HCT116 (cell line): ENCODE data around the gene RBCK1. TPM values are rescaled to one million over a fixed set of nuclear protein-coding genes. Genes with fewer than 3 reads are reported as not detected.
A peak's percentile ranks its signal among the peaks of the same experiment; 100 is the strongest.

Experiments
- ATAC-seq: fragments of 200-7000 bp; cut with Tn5 transposase; 2 replicates; pipeline ENCODE4 v1.9.1; 2020; ENCODE audit warnings: mild to moderate bottlenecking, moderate library complexity
- BruUV-seq: library from RNA; stranded (reverse); fragments of 400-500 nt; replicated peaks from 2 replicates; lab custom pipeline; 2021; lab: Mats Ljungman, UMichigan
- CTCF ChIA-PET: fragments of 300-600 bp; sonication (Branson Sonifier 250); formaldehyde crosslinking; loops from one replicate; lab custom pipeline; 2021; ENCODE audit warnings: antibody characterized with exemption; lab: Charles Lee
- POLR2A ChIA-PET: fragments of 300-600, 350-600 bp; sonication (Branson Sonifier 250); formaldehyde crosslinking; loops from one replicate; lab custom pipeline; 2021; ENCODE audit warnings: antibody characterized with exemption; lab: Charles Lee
- RAD21 ChIA-PET, 2 experiments: fragments of 300-600 bp; sonication (Branson Sonifier 250); formaldehyde crosslinking; loops; one replicate each; lab custom pipeline; 2023; ENCODE audit warnings: low total read pairs in 2 of 2; ENCODE audit not compliant: uncharacterized antibody in 2 of 2, unreplicated experiment in 2 of 2, low non-redundant PET in 1 of 2; lab: Charles Lee
- DNase-seq: peaks from one replicate; pipeline ENCODE4 v3.0.0-alpha.2; 2010; ENCODE audit warnings: low read depth, low spot score
- H2AFZ ChIP-seq: fragments of 200-600 bp; shearing (Covaris generic), sonication (generic); 2 replicates; pipeline ENCODE4 v1.6.1; 2017; ENCODE audit warnings: low read depth, mixed run types, mixed read lengths, antibody characterized with exemption, low read length; ENCODE audit not compliant: poor library complexity, severe bottlenecking
- H3K27ac ChIP-seq: 2 replicates; pipeline ENCODE4 v1.5.1; 2012; ENCODE audit warnings: low read depth, low read length
- H3K27me3 ChIP-seq: fragments of 200-600 bp; sonication (generic); 2 replicates; pipeline ENCODE4 v1.6.1; 2016; ENCODE audit warnings: mixed run types, low read length, mixed read lengths; ENCODE audit not compliant: insufficient read depth
- H3K36me3 ChIP-seq, 2 experiments: fragments of 200-500 bp in 1 of 2; fragments of 200-600 bp in 1 of 2; sonication (Bioruptor generic) in 1 of 2; sonication (generic) in 1 of 2; 2 replicates each; pipeline versions ENCODE4 v1.5.1 to v1.6.1; 2014 to 2016; ENCODE audit warnings: low read length in 2 of 2, inconsistent platforms in 1 of 2, mixed read lengths in 1 of 2, mixed run types in 1 of 2; ENCODE audit not compliant: insufficient read depth in 2 of 2, control insufficient read depth in 1 of 2
- H3K4me1 ChIP-seq, 2 experiments: fragments of 200-600 bp in 1 of 2; sonication (generic) in 1 of 2; 2 replicates each; pipeline versions ENCODE4 v1.5.1 to v1.6.1; 2012 to 2017; ENCODE audit warnings: low read length in 2 of 2, inconsistent platforms in 1 of 2, mild to moderate bottlenecking in 1 of 2, mixed read lengths in 1 of 2, mixed run types in 1 of 2, moderate library complexity in 1 of 2; ENCODE audit not compliant: insufficient read depth in 2 of 2, control insufficient read depth in 1 of 2
- H3K4me2 ChIP-seq: fragments of 200-600 bp; sonication (generic); 2 replicates; pipeline ENCODE4 v1.6.1; 2017; ENCODE audit warnings: mixed run types, low read length, mixed read lengths
- H3K4me3 ChIP-seq, 2 experiments: fragments of 200-600 bp in 1 of 2; sonication (generic) in 1 of 2; replicated peaks in 1 of 2; 2 replicates each; pipeline ENCODE4 v1.5.1; 2011 to 2016; ENCODE audit warnings: low read length in 2 of 2, control low read depth in 1 of 2, low read depth in 1 of 2, mild to moderate bottlenecking in 1 of 2, mixed read lengths in 1 of 2, mixed run types in 1 of 2
- H3K79me2 ChIP-seq: fragments of 200-600 bp; sonication (generic); 2 replicates; pipeline ENCODE4 v1.6.1; 2017; ENCODE audit warnings: mild to moderate bottlenecking, mixed run types, low read length, moderate library complexity, mixed read lengths; ENCODE audit not compliant: insufficient read depth
- H3K9ac ChIP-seq: fragments of 200-600 bp; sonication (generic); 2 replicates; pipeline ENCODE4 v1.6.1; 2016; ENCODE audit warnings: low read length, mixed read lengths
- H3K9me2 ChIP-seq: fragments of 200-600 bp; sonication (generic), shearing (Covaris generic); 2 replicates; pipeline ENCODE4 v1.6.1; 2017; ENCODE audit warnings: mixed run types, mild to moderate bottlenecking, moderate library complexity; ENCODE audit not compliant: insufficient read depth
- H3K9me3 ChIP-seq, 2 experiments: fragments of 200-500 bp in 1 of 2; fragments of 200-600 bp in 1 of 2; sonication (Bioruptor generic) in 1 of 2; sonication (generic) in 1 of 2; 2 replicates each; pipeline ENCODE4 v1.6.1; 2014 to 2017; ENCODE audit warnings: low read length in 2 of 2, mixed read lengths in 2 of 2, inconsistent platforms in 1 of 2, low read depth in 1 of 2, mild to moderate bottlenecking in 1 of 2, mixed run types in 1 of 2, moderate library complexity in 1 of 2; ENCODE audit not compliant: control insufficient read depth in 1 of 2, insufficient read depth in 1 of 2
- H4K20me1 ChIP-seq: fragments of 200-600 bp; sonication (generic), shearing (Covaris generic); 2 replicates; pipeline ENCODE4 v1.6.1; 2017; ENCODE audit warnings: mixed run types, mild to moderate bottlenecking, moderate library complexity; ENCODE audit not compliant: insufficient read depth
- ATF3 ChIP-seq: IDR thresholded peaks from 2 replicates; pipeline ENCODE4 v1.6.1; 2012
- CEBPB ChIP-seq: IDR thresholded peaks from 2 replicates; pipeline ENCODE4 v1.6.1; 2012; ENCODE audit warnings: low read depth
- EGR1 ChIP-seq: IDR thresholded peaks from 2 replicates; pipeline ENCODE4 v1.6.1; 2012; ENCODE audit warnings: low read depth
- EZH2 ChIP-seq: fragments of 200-600 bp; sonication (generic); IDR thresholded peaks from 2 replicates; pipeline ENCODE4 v1.6.1; 2017; ENCODE audit warnings: antibody characterized with exemption, mixed run types
- EZH2phosphoT487 ChIP-seq: fragments of 200-600 bp; IDR thresholded peaks from 2 replicates; pipeline ENCODE4 v1.6.1; 2018; ENCODE audit warnings: antibody characterized with exemption, borderline replicate concordance
- FOSL1 ChIP-seq: IDR thresholded peaks from 2 replicates; pipeline ENCODE4 v1.6.1; 2012; ENCODE audit warnings: low read depth
- MAX ChIP-seq: IDR thresholded peaks from 2 replicates; pipeline ENCODE4 v1.6.1; 2012
- POLR2A ChIP-seq: IDR thresholded peaks from 2 replicates; pipeline ENCODE4 v1.7.0; 2011; ENCODE audit warnings: borderline replicate concordance; ENCODE audit not compliant: insufficient read depth, insufficient read length; ENCODE audit errors: extremely low read depth
- POLR2AphosphoS5 ChIP-seq: IDR thresholded peaks from 2 replicates; pipeline ENCODE4 v1.6.1; 2011; ENCODE audit warnings: mild to moderate bottlenecking, low read depth, low read length, moderate library complexity
- SIN3A ChIP-seq: IDR thresholded peaks from 2 replicates; pipeline ENCODE4 v1.6.1; 2012; ENCODE audit warnings: low read depth
- SP1 ChIP-seq: IDR thresholded peaks from 2 replicates; pipeline ENCODE4 v1.6.1; 2012; ENCODE audit warnings: low read depth
- YY1 ChIP-seq: IDR thresholded peaks from 2 replicates; pipeline ENCODE4 v1.6.1; 2011; ENCODE audit warnings: low read length, low read depth, moderate library complexity, mild to moderate bottlenecking; ENCODE audit not compliant: insufficient replicate concordance; ENCODE audit errors: extremely low read depth
- ZNF274 ChIP-seq: fragments of 200-500 bp; sonication (Bioruptor generic); IDR thresholded peaks from 2 replicates; pipeline ENCODE4 v1.6.1; 2014; ENCODE audit warnings: mild to moderate bottlenecking, low read depth, low read length, inconsistent platforms
- intact Hi-C: fragments of 100-400 bp; cut with micrococcal nuclease; formaldehyde crosslinking; loops from 2 replicates; pipeline ENCODE4 v1.10.0; 2022
- total RNA-seq: library from RNA; stranded (reverse); gene quantifications from one replicate; pipeline ENCODE4 v1.2.1, GENCODE V29; 2021; ENCODE audit not compliant: unreplicated experiment

The RBCK1 gene
- total RNA-seq, 1 experiment from 2014 or later, result 180 TPM

- BruUV-seq, result no TSS peak
- CTCF ChIA-PET, result no interaction called here
- POLR2A ChIA-PET, result no interaction called here
- H4K20me1 ChIP-seq, result no peaks in the 10 kb centered on the region
- H3K27ac ChIP-seq, result no peak overlapping the region
- H3K27me3 ChIP-seq, result no peaks in the 10 kb centered on the region
- H3K4me2 ChIP-seq, result no peak overlapping the region
- H3K9ac ChIP-seq, result no peak overlapping the region
- no peak for DNase-seq
- H3K4me1 ChIP-seq, result peaks cover 0 to 12% of the 10 kb centered on the region in 2 experiments; a peak in 2 of 4 replicates
- intact Hi-C loops, result no loop called here
- H3K9me2 ChIP-seq, result no peaks in the 10 kb centered on the region
- ATAC-seq, result no peak
- RAD21 ChIA-PET, result no interaction called here
- no peaks in the 10 kb centered on the region for H3K9me3 ChIP-seq
- H2AFZ ChIP-seq, result no peak overlapping the region
- TF ChIP-seq YY1 (no peak), SP1 (no peak), MAX (no peak), POLR2A (no peak), ZNF274 (no peak), EGR1 (no peak), ATF3 (no peak), EZH2 (no peak), CEBPB (no peak), FOSL1 (no peak), EZH2phosphoT487 (no peak), SIN3A (no peak)
- H3K36me3 ChIP-seq, result peaks cover 8 to 12% of the 10 kb centered on the region in 2 experiments
- H3K79me2 ChIP-seq, result no peaks in the 10 kb centered on the region
- no peak overlapping the region for H3K4me3 ChIP-seq
Observed at GRCh38 chr20:426566-426965, 18.5 kb downstream of the RBCK1 start.

- no peak for TF ChIP-seq YY1
- TF ChIP-seq POLR2AphosphoS5, result peak; percentile 26
- RAD21 ChIA-PET, result no interaction called here
- BruUV-seq, result no TSS peak
- H4K20me1 ChIP-seq, result no peaks in the 10 kb centered on the region
- POLR2A ChIA-PET, result interaction anchor here (1.0 kb wide), 1 partner anchor 20 kb away, joined by 3 read pairs; the partner anchor contains the start of gene RBCK1
- CTCF ChIA-PET, result no interaction called here
- no peaks in the 10 kb centered on the region for H3K9me3 ChIP-seq
- DNase-seq (no peak), ATAC-seq (no peak)
- H3K27ac ChIP-seq, result no peak overlapping the region
- peaks cover 2 to 16% of the 10 kb centered on the region in 2 experiments for H3K36me3 ChIP-seq
- H2AFZ ChIP-seq, result no peak overlapping the region
- no peaks in the 10 kb centered on the region for H3K27me3 ChIP-seq
- H3K9ac ChIP-seq, result no peak overlapping the region
- no peak overlapping the region for H3K4me2 ChIP-seq
- no peak overlapping the region for H3K4me3 ChIP-seq
- H3K4me1 ChIP-seq, result peaks cover 0 to 5% of the 10 kb centered on the region in 2 experiments; a peak in 2 of 4 replicates
- no peaks in the 10 kb centered on the region for H3K9me2 ChIP-seq
- H3K79me2 ChIP-seq, result no peaks in the 10 kb centered on the region
- intact Hi-C loops, result no loop called here
Observed at GRCh38 chr20:427401-427800, 19.3 kb downstream of the RBCK1 start.
